Glomerular visceral epithelial cell (primary cell): ENCODE measurements around the gene OVOL1.
"Not testable (repeated sequence)": the region's sequence is repeated elsewhere in the genome, so short reads cannot be mapped to it uniquely, and the experiment has no call there.

Experiments used
- DNase-seq: peaks from one replicate; pipeline ENCODE4 v3.0.0-alpha.2; 2016; ENCODE audit errors: extremely low spot score

Gene OVOL1

DNA sequence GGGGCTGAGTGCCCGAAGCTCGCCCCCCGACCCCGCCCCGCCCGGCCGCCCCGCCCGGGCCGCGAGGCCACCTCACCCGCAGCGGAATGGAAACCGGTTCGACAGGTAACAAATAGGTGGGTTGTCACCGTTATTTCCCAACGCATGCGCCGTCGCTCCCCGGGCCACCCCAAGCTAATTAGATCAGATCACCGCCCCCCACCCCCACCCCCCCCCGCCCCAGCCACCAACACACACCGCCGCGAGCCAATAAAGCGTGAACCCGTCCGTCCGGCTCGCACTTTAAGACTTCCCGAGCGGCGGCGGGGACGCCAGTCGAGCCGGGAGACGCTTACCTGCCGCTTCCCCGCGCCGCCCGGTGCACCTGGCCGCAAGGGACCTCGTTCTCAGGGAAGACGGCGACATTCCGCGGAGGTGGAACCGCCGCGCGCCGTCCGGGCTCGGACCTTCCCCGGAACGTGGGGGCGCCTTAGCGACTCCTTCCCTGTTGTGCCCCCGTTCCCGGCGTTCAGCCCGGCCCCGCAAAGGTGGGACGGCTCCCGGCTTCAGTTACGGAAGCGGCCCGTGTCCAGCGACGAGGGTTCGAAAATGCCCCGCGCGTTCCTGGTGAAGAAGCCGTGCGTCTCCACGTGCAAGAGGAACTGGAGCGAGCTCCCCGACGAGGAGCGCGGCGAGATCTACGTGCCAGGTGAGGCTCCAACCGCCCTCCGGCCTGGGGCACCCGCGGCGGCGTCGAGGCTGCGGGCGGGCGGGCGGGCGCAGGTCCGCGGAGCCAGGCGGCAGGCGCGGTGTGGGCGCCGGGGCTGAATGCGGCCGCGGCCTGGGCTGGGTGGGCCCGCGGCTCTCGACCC is at the start of gene OVOL1:
TSS of gene OVOL1 (plus strand) at position 278 of the 851 bp plus-strand sequence. CDS start at position 589, 311 bp downstream.
- no peak for DNase-seq

DNA sequence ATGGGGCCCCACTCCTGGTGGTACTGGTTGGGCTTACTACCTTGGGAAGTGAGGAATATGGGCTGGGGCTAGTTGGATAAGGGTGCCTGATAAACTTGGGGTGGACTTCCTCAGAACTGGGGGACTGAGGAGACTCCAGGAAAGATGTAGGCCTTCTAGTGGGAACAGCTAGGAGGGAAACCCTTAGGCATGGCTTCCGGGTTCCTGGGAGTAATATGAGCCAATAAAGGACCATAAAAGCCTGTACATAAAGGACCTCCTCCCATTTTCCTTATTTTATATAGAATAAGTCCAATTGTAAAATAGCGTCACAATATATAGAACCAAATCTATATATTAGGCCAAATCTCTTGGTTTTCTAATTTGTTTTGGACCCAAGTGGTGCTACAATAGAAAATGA is 47.8 kb upstream of the OVOL1 start:
- no peak for DNase-seq

- DNase-seq = no peak
Measured at GRCh38 chr11:65741185-65741584, 45.7 kb upstream of the OVOL1 start.

DNA sequence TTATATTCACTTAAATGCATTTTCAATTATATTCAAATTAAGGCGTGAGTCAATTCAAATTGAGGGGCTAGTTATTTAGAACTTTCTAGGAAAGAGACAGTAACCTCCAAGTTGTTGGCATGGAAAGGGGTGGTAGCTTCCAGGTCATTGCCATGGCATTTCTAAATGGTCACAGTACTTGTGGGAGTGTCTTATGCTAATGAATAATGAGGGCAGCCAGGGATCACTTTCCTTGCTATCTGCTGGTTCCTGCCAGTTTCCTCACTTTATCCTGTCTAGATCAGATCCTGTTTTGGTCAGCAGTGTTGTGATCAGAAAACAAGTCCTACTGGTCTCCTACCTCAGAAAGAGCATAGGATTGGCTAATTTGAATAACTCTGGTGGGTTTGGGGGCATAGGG is 44.5 kb upstream of the OVOL1 start:
- DNase-seq = no peak

- DNase-seq = no peak
Measured at GRCh38 chr11:65743681-65744025, 43.2 kb upstream of the OVOL1 start.

GRCh38 chr11:65744026-65744698 is 42.7 kb upstream of the OVOL1 start:
- DNase-seq = peak; percentile 16

DNA sequence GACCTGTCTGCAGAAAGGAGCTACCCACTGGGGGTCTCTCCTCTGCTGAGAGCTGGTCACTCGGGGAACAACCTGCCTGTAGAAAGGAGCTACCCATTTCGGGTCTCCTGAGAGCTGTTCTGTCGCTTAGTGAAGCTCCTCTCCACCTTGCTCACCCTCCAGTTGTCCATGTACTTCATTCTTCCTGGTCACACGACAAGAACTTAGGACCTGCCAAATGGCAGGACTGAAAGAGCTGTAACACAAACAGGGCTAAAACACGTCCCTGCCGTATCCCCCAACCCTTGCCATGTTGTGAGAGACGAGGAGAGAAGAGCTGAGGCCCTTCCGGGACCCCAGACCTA is 42.2 kb upstream of the OVOL1 start:
- no peak for DNase-seq

GRCh38 chr11:65745049-65745448 is 41.8 kb upstream of the OVOL1 start:
- DNase-seq = no peak

GRCh38 chr11:65762169-65762568 is 24.7 kb upstream of the OVOL1 start:
- DNase-seq = not testable (repeated sequence)

- not testable (repeated sequence) for DNase-seq
Measured at GRCh38 chr11:65762816-65763215, 24.0 kb upstream of the OVOL1 start.

GRCh38 chr11:65764434-65764833 is 22.4 kb upstream of the OVOL1 start:
- DNase-seq = no peak

DNA sequence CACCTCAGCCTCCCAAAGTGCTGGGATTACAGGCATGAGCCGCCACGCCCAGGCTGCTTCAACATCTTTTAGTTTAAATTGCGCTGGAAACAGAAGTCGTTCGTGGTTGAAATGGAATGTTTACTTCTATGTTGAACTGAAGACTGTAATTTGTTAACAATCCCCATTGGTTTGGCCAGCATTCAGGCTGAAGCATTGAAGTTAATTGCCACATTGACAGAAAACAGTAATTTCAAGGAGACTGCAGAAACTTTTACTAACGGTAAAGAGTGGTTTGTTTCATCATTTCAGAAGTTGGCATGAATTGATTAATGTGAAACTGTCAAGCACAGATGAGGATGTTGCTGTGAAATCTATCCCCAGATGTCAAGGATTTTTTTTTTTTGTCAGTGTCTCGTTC is 20.3 kb upstream of the OVOL1 start:
- no peak for DNase-seq

- no peak for DNase-seq
Measured at GRCh38 chr11:65767406-65767805, 19.5 kb upstream of the OVOL1 start.

- DNase-seq = not testable (repeated sequence)
Measured at GRCh38 chr11:65767806-65768205, 19.1 kb upstream of the OVOL1 start.

GRCh38 chr11:65770951-65771567 is 15.8 kb upstream of the OVOL1 start:
- no peak for DNase-seq

- DNase-seq = no peak
Measured at GRCh38 chr11:65771589-65772112, 15.2 kb upstream of the OVOL1 start.

GRCh38 chr11:65773784-65774411 is 13.0 kb upstream of the OVOL1 start:
- DNase-seq = no peak

- DNase-seq = no peak
Measured at GRCh38 chr11:65774525-65775306, 12.1 kb upstream of the OVOL1 start.

GRCh38 chr11:65776196-65776595 is 10.7 kb upstream of the OVOL1 start:
- DNase-seq = no peak

DNA sequence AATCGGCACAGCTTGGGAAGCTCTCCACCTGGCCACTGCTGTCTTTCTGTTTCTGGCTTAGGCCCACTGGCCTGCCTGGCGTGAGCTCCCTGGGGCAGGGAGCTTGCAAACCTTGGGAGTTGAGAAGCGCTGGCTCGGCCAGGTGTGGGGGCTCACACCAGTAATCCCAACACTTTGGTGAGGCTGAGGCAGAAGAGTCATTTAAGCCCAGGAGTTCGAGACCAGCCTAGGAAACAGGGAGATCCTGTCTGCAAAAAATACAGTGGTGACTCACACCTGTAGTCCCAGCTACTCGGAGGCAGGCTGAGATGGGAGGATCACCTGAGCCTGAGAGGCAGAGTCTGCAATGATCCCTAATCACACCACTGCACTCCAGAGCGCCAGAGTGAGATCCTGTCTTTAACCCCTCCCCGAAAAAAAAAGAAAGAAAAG is 10.1 kb upstream of the OVOL1 start:
- DNase-seq = no peak

DNA sequence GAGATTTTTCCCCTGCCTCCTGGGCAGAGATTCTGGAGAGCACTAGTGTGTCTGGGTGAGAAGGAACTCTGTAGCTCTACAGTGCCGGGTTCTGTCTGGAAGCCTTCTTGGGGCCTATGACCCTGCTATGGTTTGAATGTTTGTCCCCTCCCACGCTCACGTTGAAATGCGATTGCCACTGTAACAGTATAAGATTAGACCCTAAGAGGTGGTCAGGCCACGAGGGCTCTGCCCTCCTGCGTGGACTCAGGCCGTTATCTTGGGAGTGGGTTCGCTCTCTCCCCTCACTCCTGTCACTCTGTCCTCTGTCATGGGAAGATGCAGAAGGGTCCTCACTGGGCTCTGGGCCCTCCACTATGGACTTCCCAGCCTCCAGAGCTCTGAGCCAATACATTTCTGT is 9.6 kb upstream of the OVOL1 start:
- no peak for DNase-seq
